A549 (cell line): ENCODE data around the gene C4orf36. TPM values are rescaled to one million over a fixed set of nuclear protein-coding genes. Genes with fewer than 3 reads are reported as not detected.

ENCODE experiments used
- ATAC-seq, 2 experiments: fragments of 200-7000 bp in 1 of 2; fragments of >200 bp in 1 of 2; cut with Nextera tagmentation in 1 of 2; cut with Tn5 transposase in 1 of 2; 3 replicates each; pipeline versions ENCODE4 v1.8.0 to v1.9.1; 2018 to 2020; ENCODE audit warnings: mild to moderate bottlenecking in 1 of 2, moderate library complexity in 1 of 2
- CTCF ChIA-PET: fragments of 300-600 bp; sonication (Branson Sonifier 250); formaldehyde crosslinking; extraction: SDS; loops from one replicate; lab custom pipeline; 2021; ENCODE audit warnings: antibody characterized with exemption, inconsistent platforms; lab: Yijun Ruan, JAX
- POLR2A ChIA-PET: fragments of 350-600 bp; formaldehyde crosslinking; extraction: SDS; loops from one replicate; lab custom pipeline; 2021; ENCODE audit warnings: antibody characterized with exemption, inconsistent platforms; lab: Yijun Ruan, JAX
- DNase-seq, 2 experiments: peaks; one replicate each; pipeline versions ENCODE4 v3.0.0 to v3.0.0-alpha.2; 2011 to 2016; ENCODE audit warnings: low read depth in 1 of 2, low spot score in 1 of 2
- FAIRE-seq: peaks from 2 replicates; lab custom pipeline; 2011; peaks lifted over from hg19 to GRCh38; lab: Jason Lieb, UNC
- H3K27ac ChIP-seq, 2 experiments: fragments of >200 bp; sonication (Bioruptor Twin); formaldehyde crosslinking; 3 replicates each; pipeline ENCODE4 v1.5.1; 2016 to 2017
- H3K4me1 ChIP-seq: fragments of >200 bp; sonication (Bioruptor Twin); formaldehyde crosslinking; 3 replicates; pipeline ENCODE4 v1.6.1; 2016
- H3K4me2 ChIP-seq: fragments of >200 bp; sonication (Bioruptor Twin); formaldehyde crosslinking; 3 replicates; pipeline ENCODE4 v1.6.1; 2016
- H3K4me3 ChIP-seq: fragments of >200 bp; sonication (Bioruptor Twin); formaldehyde crosslinking; 3 replicates; pipeline ENCODE4 v1.5.1; 2016
- H3K9me3 ChIP-seq: fragments of >200 bp; sonication (Bioruptor Twin); formaldehyde crosslinking; 3 replicates; pipeline ENCODE4 v1.6.1; 2016
- BHLHE40 ChIP-seq: IDR thresholded peaks from 2 replicates; pipeline ENCODE4 v1.6.1; 2012; ENCODE audit warnings: low read depth, low read length, inconsistent platforms
- CBX2 ChIP-seq: fragments of 200-600 bp; sonication (generic); IDR thresholded peaks from 2 replicates; pipeline ENCODE4 v1.6.1; 2016; ENCODE audit warnings: low read depth, mild to moderate bottlenecking, borderline replicate concordance
- CEBPB ChIP-seq, 2 experiments: fragments of >200 bp in 1 of 2; sonication (Bioruptor Twin) in 1 of 2; formaldehyde crosslinking in 1 of 2; IDR thresholded peaks; 2 replicates each; pipeline ENCODE4 v1.6.1; 2012 to 2016
- CHD2 ChIP-seq: fragments of 150-350 bp; IDR thresholded peaks from 2 replicates; pipeline ENCODE4 v1.6.1; 2014; ENCODE audit warnings: low read length; ENCODE audit not compliant: partially characterized antibody
- EHF ChIP-seq: fragments of 250-450 bp; sonication (Bioruptor Pico); IDR thresholded peaks from 2 replicates; pipeline ENCODE4 v1.5.0; 2020; ENCODE audit warnings: mild to moderate bottlenecking
- EHMT2 ChIP-seq: fragments of 200-600 bp; sonication (generic); IDR thresholded peaks from 2 replicates; pipeline ENCODE4 v1.6.1; 2016; ENCODE audit warnings: antibody characterized with exemption, low read depth, mild to moderate bottlenecking, moderate library complexity
- EP300 ChIP-seq, 2 experiments: fragments of >200 bp; sonication (Bioruptor Twin); formaldehyde crosslinking; IDR thresholded peaks; 2 replicates in 1 of 2; 3 replicates in 1 of 2; pipeline ENCODE4 v1.6.1; 2016 to 2017
- FOSB ChIP-seq: fragments of 250-450 bp; sonication (Bioruptor Pico); IDR thresholded peaks from 2 replicates; pipeline ENCODE4 v1.5.0; 2020; ENCODE audit warnings: mild to moderate bottlenecking, moderate library complexity
- FOSL2 ChIP-seq, 2 experiments: fragments of 450-650 bp in 1 of 2; fragments of >200 bp in 1 of 2; sonication (Bioruptor Twin) in 1 of 2; formaldehyde crosslinking; IDR thresholded peaks; 2 replicates each; pipeline versions ENCODE4 v1.5.0 to v1.6.1; 2016 to 2020; ENCODE audit warnings: mild to moderate bottlenecking in 1 of 2, moderate library complexity in 1 of 2
- FOXS1 ChIP-seq: fragments of 250-450 bp; sonication (Bioruptor Pico); IDR thresholded peaks from 2 replicates; pipeline ENCODE4 v1.5.0; 2020; ENCODE audit warnings: mild to moderate bottlenecking, moderate library complexity
- GATA3 ChIP-seq: IDR thresholded peaks from 2 replicates; pipeline ENCODE4 v1.6.1; 2012; ENCODE audit warnings: borderline replicate concordance
- HDAC2 ChIP-seq: fragments of 200-600 bp; sonication (generic); IDR thresholded peaks from 2 replicates; pipeline ENCODE4 v1.6.1; 2016
- HOXA7 ChIP-seq: fragments of 250-450 bp; sonication (Bioruptor Pico); IDR thresholded peaks from 2 replicates; pipeline ENCODE4 v1.5.0; 2020; ENCODE audit warnings: mild to moderate bottlenecking, moderate library complexity
- HOXB13 ChIP-seq: fragments of 250-450 bp; sonication (Bioruptor Pico); IDR thresholded peaks from 2 replicates; pipeline ENCODE4 v1.5.0; 2020; ENCODE audit warnings: low read depth, mild to moderate bottlenecking, moderate library complexity
- HOXB5 ChIP-seq: fragments of 250-450 bp; sonication (Bioruptor Pico); IDR thresholded peaks from 2 replicates; pipeline ENCODE4 v1.5.0; 2020; ENCODE audit warnings: mild to moderate bottlenecking, moderate library complexity
- JUN ChIP-seq, 2 experiments: fragments of >200 bp; sonication (Bioruptor Twin); formaldehyde crosslinking; IDR thresholded peaks; 2 replicates in 1 of 2; 3 replicates in 1 of 2; pipeline ENCODE4 v1.6.1; 2016 to 2017
- JUNB ChIP-seq: fragments of >200 bp; sonication (Bioruptor Twin); formaldehyde crosslinking; IDR thresholded peaks from 2 replicates; pipeline ENCODE4 v1.6.1; 2016
- KDM1A ChIP-seq: fragments of 200-600 bp; sonication (generic); IDR thresholded peaks from 2 replicates; pipeline ENCODE4 v1.6.1; 2016; ENCODE audit warnings: low read depth, mild to moderate bottlenecking
- MAFK ChIP-seq: fragments of 450-650 bp; IDR thresholded peaks from 2 replicates; pipeline ENCODE4 v1.6.1; 2014; ENCODE audit not compliant: partially characterized antibody
- MYC ChIP-seq: IDR thresholded peaks from 2 replicates; pipeline ENCODE4 v1.6.1; 2012; ENCODE audit warnings: mild to moderate bottlenecking, inconsistent platforms, low read length, improper control_type of control experiment, borderline replicate concordance
- NFE2L2 ChIP-seq: fragments of 150-350 bp; conservative IDR thresholded peaks from 2 replicates; pipeline ENCODE4 v1.6.1; 2014; ENCODE audit warnings: low read length
- NR3C1 ChIP-seq: fragments of >200 bp; sonication (Bioruptor Twin); formaldehyde crosslinking; IDR thresholded peaks from 3 replicates; pipeline ENCODE4 v1.6.1; 2017
- RAD21 ChIP-seq, 2 experiments: fragments of >200 bp in 1 of 2; sonication (Bioruptor Twin) in 1 of 2; formaldehyde crosslinking in 1 of 2; IDR thresholded peaks in 1 of 2; conservative IDR thresholded peaks in 1 of 2; 2 replicates in 1 of 2; 3 replicates in 1 of 2; pipeline ENCODE4 v1.6.1; 2012 to 2018; ENCODE audit warnings: inconsistent platforms in 1 of 2
- RARB ChIP-seq: fragments of 250-450 bp; sonication (Bioruptor Pico); IDR thresholded peaks from 2 replicates; pipeline ENCODE4 v1.8.0; 2021; ENCODE audit warnings: mild to moderate bottlenecking, moderate library complexity
- SMC3 ChIP-seq: fragments of >200 bp; sonication (Bioruptor Twin); formaldehyde crosslinking; IDR thresholded peaks from 3 replicates; pipeline ENCODE4 v1.6.1; 2018; ENCODE audit warnings: inconsistent platforms
- ZC3H11A ChIP-seq: fragments of 450-650 bp; IDR thresholded peaks from 2 replicates; pipeline ENCODE4 v1.6.1; 2014; ENCODE audit warnings: antibody characterized with exemption, mild to moderate bottlenecking
- ZFP36 ChIP-seq: fragments of 450-650 bp; IDR thresholded peaks from 2 replicates; pipeline ENCODE4 v1.6.1; 2014; ENCODE audit warnings: borderline replicate concordance; ENCODE audit not compliant: partially characterized antibody
- WGBS: methylation state at CpG from one replicate; pipeline ENCODE4 v1.1.6; 2017; ENCODE audit errors: missing lambda C conversion rate; 5-methylcytosine and 5-hydroxymethylcytosine counted together
- polyA plus RNA-seq, 4 experiments: library from polyadenylated mRNA; depleted of rRNA in 3 of 4; stranded (reverse); fragments of >200 nt; fragmentation: RNase III in 1 of 4; extraction: RNeasy Plus Mini Kit Qiagen cat#74134 plus additional on column Dnase treatment in 1 of 4; gene quantifications; 2 replicates in 3 of 4; 3 replicates in 1 of 4; pipeline ENCODE4 v1.2.3, GENCODE V29; 2011 to 2017
- TF ChIP-seq, protein P1 (sequence below): IDR thresholded peaks from 2 replicates; pipeline ENCODE4 v1.6.1; 2012
- TF ChIP-seq, protein P2 (sequence below): fragments of 250-450 bp; sonication (Bioruptor Pico); IDR thresholded peaks from 2 replicates; pipeline ENCODE4 v1.5.0; 2021; ENCODE audit warnings: mild to moderate bottlenecking, moderate library complexity, borderline replicate concordance
- TF ChIP-seq, protein P3 (sequence below): fragments of >200 bp; sonication (Bioruptor Twin); formaldehyde crosslinking; IDR thresholded peaks from 3 replicates; pipeline ENCODE4 v1.5.1; 2016
- TF ChIP-seq, protein P4 (sequence below): fragments of 450-650 bp; IDR thresholded peaks from 2 replicates; pipeline ENCODE4 v1.6.1; 2014; ENCODE audit warnings: antibody characterized with exemption
- TF ChIP-seq, protein P5 (sequence below): fragments of 250-450 bp; sonication (Bioruptor Pico); IDR thresholded peaks from 2 replicates; pipeline ENCODE4 v1.5.0; 2020; ENCODE audit warnings: low read depth, mild to moderate bottlenecking, moderate library complexity
- TF ChIP-seq, protein P6 (sequence below): fragments of >200 bp; sonication (Bioruptor Twin); formaldehyde crosslinking; IDR thresholded peaks from 2 replicates; pipeline ENCODE4 v1.6.1; 2016

C4orf36 gene
- polyA plus RNA-seq, 2 of the 4 experiments (the other 2 are of a cell fraction): 1.5 to 1.9 TPM

DNA sequence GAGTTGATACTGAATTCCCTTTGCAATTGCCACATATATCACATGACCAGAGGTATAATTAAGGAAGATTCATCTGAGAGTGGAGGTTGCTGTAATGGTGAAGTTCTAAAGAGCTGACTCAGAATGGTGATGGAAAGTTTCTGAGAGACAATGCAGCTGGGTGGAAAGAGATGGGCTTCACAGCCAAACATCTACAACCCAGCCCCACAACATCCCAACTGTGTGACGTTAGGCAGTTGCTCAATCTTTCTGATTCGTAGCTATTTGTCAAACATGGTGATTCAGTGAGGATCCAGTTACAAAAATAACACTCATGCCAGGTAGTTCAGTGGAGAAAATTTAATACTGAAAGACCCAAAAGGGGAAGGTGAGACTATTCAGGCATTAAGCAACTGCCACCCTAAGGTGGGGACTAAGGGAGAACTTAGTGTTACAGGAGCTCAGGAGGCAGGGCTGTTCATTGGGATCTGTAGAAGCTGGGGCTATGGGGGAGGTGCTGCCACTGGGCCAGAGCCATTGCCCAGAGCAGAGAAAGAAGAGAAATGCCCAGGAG is 35.7 kb upstream of the C4orf36 start:
- H3K9me3 ChIP-seq: no peaks in the 10 kb centered on the region
- peaks cover 48% of the 10 kb centered on the region for H3K4me1 ChIP-seq
- FAIRE-seq (no peak), DNase-seq (peak; percentile 71 to 83)
- 0% methylated on average over 2 of the region's 2 CpGs for WGBS
- H3K4me3 ChIP-seq: no peak overlapping the region
- CTCF ChIA-PET: interaction anchor here (0.8 to 1.6 kb wide), 3 partner anchors 165 to 1359 kb away, joined by 3 to 6 read pairs (median 3); no protein-coding TSS in a partner anchor
- POLR2A ChIA-PET: interaction anchor here (0.9 to 2.0 kb wide), 3 partner anchors 8 to 334 kb away, joined by 4 to 9 read pairs (median 7); partner anchors contain the start of gene PTPN13
- no peak for TF ChIP-seq RAD21 (conservative IDR thresholded peaks at IDR 0.05 in 1 of 2, IDR thresholded peaks at IDR 0.05 in 1 of 2)
- TF ChIP-seq MYC: no peak
- TF ChIP-seq, protein P1, sequence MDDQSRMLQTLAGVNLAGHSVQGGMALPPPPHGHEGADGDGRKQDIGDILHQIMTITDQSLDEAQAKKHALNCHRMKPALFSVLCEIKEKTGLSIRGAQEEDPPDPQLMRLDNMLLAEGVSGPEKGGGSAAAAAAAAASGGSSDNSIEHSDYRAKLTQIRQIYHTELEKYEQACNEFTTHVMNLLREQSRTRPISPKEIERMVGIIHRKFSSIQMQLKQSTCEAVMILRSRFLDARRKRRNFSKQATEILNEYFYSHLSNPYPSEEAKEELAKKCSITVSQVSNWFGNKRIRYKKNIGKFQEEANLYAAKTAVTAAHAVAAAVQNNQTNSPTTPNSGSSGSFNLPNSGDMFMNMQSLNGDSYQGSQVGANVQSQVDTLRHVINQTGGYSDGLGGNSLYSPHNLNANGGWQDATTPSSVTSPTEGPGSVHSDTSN: no peak
- no peak for TF ChIP-seq HOXA7 (CRISPR knock-in tag)
- TF ChIP-seq RARB: no peak
- no peak for TF ChIP-seq HDAC2
- TF ChIP-seq NFE2L2: no peak
- peak; percentile 53; the same call in 1 of the 2 replicates for TF ChIP-seq FOXS1
- peak; percentile 63 for TF ChIP-seq FOSL2 (IDR thresholded peaks at IDR 0.05)
- peak; percentile 88 for TF ChIP-seq FOSL2 (CRISPR knock-in tag; IDR thresholded peaks at IDR 0.05)
- TF ChIP-seq, protein P2, sequence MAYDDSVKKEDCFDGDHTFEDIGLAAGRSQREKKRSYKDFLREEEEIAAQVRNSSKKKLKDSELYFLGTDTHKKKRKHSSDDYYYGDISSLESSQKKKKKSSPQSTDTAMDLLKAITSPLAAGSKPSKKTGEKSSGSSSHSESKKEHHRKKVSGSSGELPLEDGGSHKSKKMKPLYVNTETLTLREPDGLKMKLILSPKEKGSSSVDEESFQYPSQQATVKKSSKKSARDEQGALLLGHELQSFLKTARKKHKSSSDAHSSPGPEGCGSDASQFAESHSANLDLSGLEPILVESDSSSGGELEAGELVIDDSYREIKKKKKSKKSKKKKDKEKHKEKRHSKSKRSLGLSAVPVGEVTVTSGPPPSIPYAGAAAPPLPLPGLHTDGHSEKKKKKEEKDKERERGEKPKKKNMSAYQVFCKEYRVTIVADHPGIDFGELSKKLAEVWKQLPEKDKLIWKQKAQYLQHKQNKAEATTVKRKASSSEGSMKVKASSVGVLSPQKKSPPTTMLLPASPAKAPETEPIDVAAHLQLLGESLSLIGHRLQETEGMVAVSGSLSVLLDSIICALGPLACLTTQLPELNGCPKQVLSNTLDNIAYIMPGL (CRISPR knock-in tag): no peak
- peak; percentile 75 for TF ChIP-seq JUNB
- TF ChIP-seq CBX2: no peak
- TF ChIP-seq, protein P3, sequence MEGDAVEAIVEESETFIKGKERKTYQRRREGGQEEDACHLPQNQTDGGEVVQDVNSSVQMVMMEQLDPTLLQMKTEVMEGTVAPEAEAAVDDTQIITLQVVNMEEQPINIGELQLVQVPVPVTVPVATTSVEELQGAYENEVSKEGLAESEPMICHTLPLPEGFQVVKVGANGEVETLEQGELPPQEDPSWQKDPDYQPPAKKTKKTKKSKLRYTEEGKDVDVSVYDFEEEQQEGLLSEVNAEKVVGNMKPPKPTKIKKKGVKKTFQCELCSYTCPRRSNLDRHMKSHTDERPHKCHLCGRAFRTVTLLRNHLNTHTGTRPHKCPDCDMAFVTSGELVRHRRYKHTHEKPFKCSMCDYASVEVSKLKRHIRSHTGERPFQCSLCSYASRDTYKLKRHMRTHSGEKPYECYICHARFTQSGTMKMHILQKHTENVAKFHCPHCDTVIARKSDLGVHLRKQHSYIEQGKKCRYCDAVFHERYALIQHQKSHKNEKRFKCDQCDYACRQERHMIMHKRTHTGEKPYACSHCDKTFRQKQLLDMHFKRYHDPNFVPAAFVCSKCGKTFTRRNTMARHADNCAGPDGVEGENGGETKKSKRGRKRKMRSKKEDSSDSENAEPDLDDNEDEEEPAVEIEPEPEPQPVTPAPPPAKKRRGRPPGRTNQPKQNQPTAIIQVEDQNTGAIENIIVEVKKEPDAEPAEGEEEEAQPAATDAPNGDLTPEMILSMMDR: no peak
- TF ChIP-seq, protein P4, sequence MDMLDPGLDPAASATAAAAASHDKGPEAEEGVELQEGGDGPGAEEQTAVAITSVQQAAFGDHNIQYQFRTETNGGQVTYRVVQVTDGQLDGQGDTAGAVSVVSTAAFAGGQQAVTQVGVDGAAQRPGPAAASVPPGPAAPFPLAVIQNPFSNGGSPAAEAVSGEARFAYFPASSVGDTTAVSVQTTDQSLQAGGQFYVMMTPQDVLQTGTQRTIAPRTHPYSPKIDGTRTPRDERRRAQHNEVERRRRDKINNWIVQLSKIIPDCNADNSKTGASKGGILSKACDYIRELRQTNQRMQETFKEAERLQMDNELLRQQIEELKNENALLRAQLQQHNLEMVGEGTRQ: peak; percentile 6; the same call in 1 of the 2 replicates
- TF ChIP-seq, protein P5, sequence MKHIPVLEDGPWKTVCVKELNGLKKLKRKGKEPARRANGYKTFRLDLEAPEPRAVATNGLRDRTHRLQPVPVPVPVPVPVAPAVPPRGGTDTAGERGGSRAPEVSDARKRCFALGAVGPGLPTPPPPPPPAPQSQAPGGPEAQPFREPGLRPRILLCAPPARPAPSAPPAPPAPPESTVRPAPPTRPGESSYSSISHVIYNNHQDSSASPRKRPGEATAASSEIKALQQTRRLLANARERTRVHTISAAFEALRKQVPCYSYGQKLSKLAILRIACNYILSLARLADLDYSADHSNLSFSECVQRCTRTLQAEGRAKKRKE: no peak
- no peak for TF ChIP-seq NR3C1
- no peak for TF ChIP-seq ZFP36
- TF ChIP-seq KDM1A: no peak
- TF ChIP-seq, protein P6, sequence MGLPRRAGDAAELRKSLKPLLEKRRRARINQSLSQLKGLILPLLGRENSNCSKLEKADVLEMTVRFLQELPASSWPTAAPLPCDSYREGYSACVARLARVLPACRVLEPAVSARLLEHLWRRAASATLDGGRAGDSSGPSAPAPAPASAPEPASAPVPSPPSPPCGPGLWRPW: 0 out of 2 replicates have a peak, but pooled peaks have one; percentile 15
- TF ChIP-seq FOSB: no peak
- peak; percentile 38 to 57; a peak in 1 of 5 replicates for TF ChIP-seq JUN (IDR thresholded peaks at IDR 0.05)
- TF ChIP-seq ZC3H11A: no peak
- TF ChIP-seq SMC3: no peak
- no peak for TF ChIP-seq BHLHE40
- peak; percentile 40; the same call in 1 of the 2 replicates for TF ChIP-seq GATA3
- peak; percentile 36; the same call in 1 of the 2 replicates for TF ChIP-seq HOXB5 (CRISPR knock-in tag)
- TF ChIP-seq EP300 (IDR thresholded peaks at IDR 0.05): peak in 1 of 2 experiments; percentile 40; a peak in 1 of 5 replicates
- TF ChIP-seq MAFK: peak; percentile 70
- TF ChIP-seq EHMT2: no peak
- TF ChIP-seq EHF (CRISPR knock-in tag): no peak
- no peak for TF ChIP-seq CHD2
- TF ChIP-seq HOXB13 (CRISPR knock-in tag): no peak
- peak; percentile 87 to 97 for TF ChIP-seq CEBPB (IDR thresholded peaks at IDR 0.05)
- TF ChIP-seq, all 56 proteins: peak for 11
- Histone ChIP-seq H3K27ac (peak overlapping the region; percentile 57 to 81), H3K4me2 (peak overlapping the region; percentile 63)
- peak; percentile 77 to 87 for ATAC-seq
